SK-N-SH treated with all-trans-retinoic acid at 6 μM for 48 hours (cell line): ENCODE measurements around the gene PIH1D1.
"Not testable (repeated sequence)": the region's sequence is repeated elsewhere in the genome, so short reads cannot be mapped to it uniquely, and the experiment has no call there.

Source experiments
- ATAC-seq: fragments of 200-7000 bp; cut with Tn5 transposase; 3 replicates; pipeline ENCODE4 v1.9.1; 2020; ENCODE audit warnings: mild to moderate bottlenecking, moderate library complexity
- ARNTL ChIP-seq: fragments of 450-650 bp; formaldehyde crosslinking; IDR thresholded peaks from 2 replicates; pipeline ENCODE4 v1.5.0; 2020; ENCODE audit warnings: low read depth, mild to moderate bottlenecking, moderate library complexity, borderline replicate concordance
- CREB5 ChIP-seq: fragments of 250-450 bp; sonication (Bioruptor Pico); IDR thresholded peaks from 2 replicates; pipeline ENCODE4 v1.5.1; 2020; ENCODE audit warnings: low read depth, mild to moderate bottlenecking, moderate library complexity
- CSDC2 ChIP-seq: fragments of 250-450 bp; sonication (Bioruptor Pico); IDR thresholded peaks from 2 replicates; pipeline ENCODE4 v1.5.0; 2020; ENCODE audit warnings: mild to moderate bottlenecking, moderate library complexity
- CSRNP3 ChIP-seq: fragments of 250-450 bp; sonication (Bioruptor Pico); IDR thresholded peaks from 2 replicates; pipeline ENCODE4 v1.5.1; 2021; ENCODE audit warnings: mild to moderate bottlenecking, moderate library complexity
- ESRRG ChIP-seq: fragments of 250-450 bp; sonication (Bioruptor Pico); IDR thresholded peaks from 2 replicates; pipeline ENCODE4 v1.6.1; 2021; ENCODE audit warnings: mild to moderate bottlenecking
- OSR1 ChIP-seq: fragments of 250-450 bp; sonication (Bioruptor Pico); IDR thresholded peaks from 2 replicates; pipeline ENCODE4 v1.8.0; 2022; ENCODE audit warnings: moderate library complexity, mild to moderate bottlenecking, inconsistent platforms
- PATZ1 ChIP-seq: fragments of 250-450 bp; sonication (Bioruptor Pico); IDR thresholded peaks from 2 replicates; pipeline ENCODE4 v1.8.0; 2020; ENCODE audit warnings: mild to moderate bottlenecking, moderate library complexity, borderline replicate concordance
- POU6F1 ChIP-seq: fragments of 250-450 bp; sonication (Bioruptor Pico); IDR thresholded peaks from 2 replicates; pipeline ENCODE4 v1.8.0; 2021; ENCODE audit warnings: low read depth, mild to moderate bottlenecking, moderate library complexity, borderline replicate concordance
- PPARA ChIP-seq: fragments of 250-450 bp; sonication (Bioruptor Pico); IDR thresholded peaks from 2 replicates; pipeline ENCODE4 v1.5.0; 2020; ENCODE audit warnings: mild to moderate bottlenecking, borderline replicate concordance
- TCF4 ChIP-seq: fragments of 250-450 bp; sonication (Bioruptor Pico); IDR thresholded peaks from 2 replicates; pipeline ENCODE4 v1.8.0; 2021; ENCODE audit warnings: mild to moderate bottlenecking, moderate library complexity, borderline replicate concordance
- TSHZ2 ChIP-seq: fragments of 250-450 bp; sonication (Bioruptor Pico); IDR thresholded peaks from 2 replicates; pipeline ENCODE4 v1.5.0; 2020; ENCODE audit warnings: mild to moderate bottlenecking, moderate library complexity
- ZC3H10 ChIP-seq: fragments of 250-450 bp; sonication (Bioruptor Pico); IDR thresholded peaks from 2 replicates; pipeline ENCODE4 v1.5.1; 2021; ENCODE audit warnings: mild to moderate bottlenecking, moderate library complexity
- ZFP30 ChIP-seq: fragments of 450-650 bp; formaldehyde crosslinking; IDR thresholded peaks from 2 replicates; pipeline ENCODE4 v1.5.0; 2022; ENCODE audit warnings: mild to moderate bottlenecking, moderate library complexity
- ZNF565 ChIP-seq: fragments of 450-650 bp; formaldehyde crosslinking; conservative IDR thresholded peaks from 2 replicates; pipeline ENCODE4 v1.5.0; 2020; ENCODE audit warnings: low read depth, mild to moderate bottlenecking, moderate library complexity
- ZNF70 ChIP-seq: fragments of 450-650 bp; formaldehyde crosslinking; IDR thresholded peaks from 2 replicates; pipeline ENCODE4 v1.5.0; 2020; ENCODE audit warnings: mild to moderate bottlenecking, moderate library complexity
- ZNF8 ChIP-seq: fragments of 450-650 bp; formaldehyde crosslinking; IDR thresholded peaks from 2 replicates; pipeline ENCODE4 v1.5.0; 2020; ENCODE audit warnings: mild to moderate bottlenecking, moderate library complexity

PIH1D1 gene

GRCh38 chr19:49447485-49448431, 3.9 kb downstream of the PIH1D1 start (continued):
- TF ChIP-seq CSRNP3 = no peak
- TF ChIP-seq CREB5 = no peak
- no peak for TF ChIP-seq ZFP30 (CRISPR knock-in tag)
- TF ChIP-seq ARNTL = no peak
- no peak for TF ChIP-seq TCF4 (CRISPR knock-in tag)
- no peak for TF ChIP-seq CSDC2
- TF ChIP-seq ZNF8 = no peak
- TF ChIP-seq ESRRG (CRISPR knock-in tag) = no peak
- TF ChIP-seq ZC3H10 (CRISPR knock-in tag) = no peak
- TF ChIP-seq, all 23 proteins: peak for 0

- TF ChIP-seq OSR1 (CRISPR knock-in tag) (no peak), ARNTL (no peak), PATZ1 (CRISPR knock-in tag) (no peak), ZNF70 (CRISPR knock-in tag) (no peak), CREB5 (no peak), TSHZ2 (no peak), ZFP30 (CRISPR knock-in tag) (no peak), POU6F1 (no peak)
- no peak for ATAC-seq
These were observed 5.6 kb downstream of the PIH1D1 start for GRCh38 chr19:49445997-49446396.

GRCh38 chr19:49444100-49444700, 7.4 kb downstream of the PIH1D1 start:
- ATAC-seq = not testable (repeated sequence)

- TF ChIP-seq PPARA (no peak), TSHZ2 (0 out of 2 replicates have a peak, but pooled peaks have one; percentile 54), ZNF565 (CRISPR knock-in tag) (0 out of 2 replicates have a peak, but pooled peaks have one; percentile 56)
- peak; percentile 88 for ATAC-seq
These were observed 8.1 kb downstream of the PIH1D1 start for GRCh38 chr19:49443366-49444099.
